Measurements from ENCODE around the gene CACNA1H. TPM values are rescaled to one million over a fixed set of nuclear protein-coding genes. Genes with fewer than 3 reads are reported as not detected.

The CACNA1H gene
- total and polyA plus RNA-seq, 2 of the 8 experiments (the other 6 are each of a cell fraction or from before 2014, with no cell fraction given) = 14.0 to 28.7 TPM

- Histone ChIP-seq H4K20me1 (replicated peaks in 1 of 2; ENCODE audit: control insufficient read depth in 1 of 2, insufficient read depth in 2 of 2, low read length in 2 of 2) (peaks cover 0 to 7% of the 10 kb centered on the region in 2 experiments), H3K14ac (ENCODE audit: insufficient read length) (no peak overlapping the region), H4K8ac (ENCODE audit: extremely low read depth, insufficient read depth, low read length) (no peak overlapping the region), H3K9me3 (ENCODE audit: insufficient read depth in 2 of 2, low read depth in 1 of 2, low read length in 1 of 2) (peaks cover 0 to 2% of the 10 kb centered on the region in 2 experiments; a peak in 2 of 4 replicates), H3K9ac (replicated peaks in 1 of 4; ENCODE audit: extremely low read depth in 1 of 4, low read depth in 3 of 4, low read length in 3 of 4) (no peak overlapping the region), H3K27me3 (replicated peaks in 1 of 4; ENCODE audit: control insufficient read depth in 3 of 4, extremely low read depth in 1 of 4, insufficient read depth in 3 of 4, low read length in 3 of 4) (peaks cover 0 to 28% (median 15%) of the 10 kb centered on the region in 4 experiments; a peak in 5 of 7 replicates), H3K27ac (ENCODE audit: low read depth, low read length) (no peak overlapping the region), H3K23me2 (ENCODE audit: low read depth, low read length) (peaks cover 3% of the 10 kb centered on the region; the same call in 1 of the 2 replicates), H4K91ac (replicated peaks; ENCODE audit: insufficient read length, low read length) (no peak overlapping the region), H3K23ac (ENCODE audit: insufficient read length) (no peak overlapping the region), H3K4me2 (ENCODE audit: insufficient read depth in 1 of 2, low read depth in 2 of 2, low read length in 2 of 2) (no peak overlapping the region), H2BK12ac (ENCODE audit: low read depth, low read length) (no peak overlapping the region), H2AK5ac (ENCODE audit: low read depth, low read length) (no peak overlapping the region), H3K79me1 (ENCODE audit: low read depth, low read length) (no peaks in the 10 kb centered on the region; the same call in 1 of the 2 replicates), H2BK15ac (ENCODE audit: low read length) (0 out of 2 replicates have a peak overlapping the region, but pooled peaks have one; percentile 20), H3K36me3 (ENCODE audit: control insufficient read depth in 2 of 4, insufficient read depth in 4 of 4, low read length in 3 of 4) (no peaks in the 10 kb centered on the region; a peak in 1 of 8 replicates), H3K56ac (replicated peaks; ENCODE audit: insufficient read length, low read depth, low read length) (no peak overlapping the region), H2AFZ (ENCODE audit: low read length) (no peak overlapping the region), H3K18ac (ENCODE audit: extremely low read depth, low read length) (no peak overlapping the region), H3K79me2 (ENCODE audit: control insufficient read depth in 1 of 2, insufficient read depth in 2 of 2, low read length in 2 of 2) (no peaks in the 10 kb centered on the region), H3K4ac (replicated peaks; ENCODE audit: insufficient read length, low read depth, low read length) (no peak overlapping the region), H2BK20ac (ENCODE audit: low read length) (no peak overlapping the region), H2BK5ac (ENCODE audit: low read depth, low read length) (no peak overlapping the region), H3K4me1 (replicated peaks in 1 of 4; ENCODE audit: control insufficient read depth in 3 of 4, insufficient read depth in 4 of 4, low read length in 3 of 4) (peaks cover 0 to 11% (median 8%) of the 10 kb centered on the region in 4 experiments; a peak in 6 of 7 replicates), H4K5ac (ENCODE audit: insufficient read length, low read depth, low read length) (no peak overlapping the region), H2BK120ac (replicated peaks; ENCODE audit: low read depth, low read length) (no peak overlapping the region), H3K4me3 (ENCODE audit: extremely low read depth in 1 of 4, insufficient read depth in 2 of 4, low read depth in 3 of 4, low read length in 4 of 4) (no peak overlapping the region)
- TF ChIP-seq CHD2 (IDR thresholded peaks at IDR 0.05; ENCODE audit: low read length) (no peak), NRF1 (IDR thresholded peaks at IDR 0.05; ENCODE audit: low read depth, low read length) (no peak), SAP30 (IDR thresholded peaks at IDR 0.05; ENCODE audit: insufficient read depth, insufficient replicate concordance, low read length) (no peak), TCF12 (IDR thresholded peaks at IDR 0.05; ENCODE audit: low read depth, low read length) (no peak), ASH2L (IDR thresholded peaks at IDR 0.05; ENCODE audit: low read length) (no peak), GABPA (IDR thresholded peaks at IDR 0.05; ENCODE audit: borderline replicate concordance, insufficient read depth, low read length) (no peak), POLR2AphosphoS5 (IDR thresholded peaks at IDR 0.05; ENCODE audit: low read depth, low read length) (no peak), KDM4A (IDR thresholded peaks at IDR 0.05; ENCODE audit: low read depth, low read length, severe bottlenecking) (no peak), BACH1 (IDR thresholded peaks at IDR 0.05; ENCODE audit: low read length) (no peak), USF2 (IDR thresholded peaks at IDR 0.05; ENCODE audit: low read length) (no peak), SUZ12 (IDR thresholded peaks at IDR 0.05; ENCODE audit: low read length) (no peak)
- ChIA-PET POLR2A (ENCODE audit: partially characterized antibody) (interaction anchor here (0.8 to 1.7 kb wide), 2 partner anchors 63 to 157 kb away, joined by 3 to 5 read pairs; partner anchors contain the start of gene UQCC4), CTCF (ENCODE audit: partially characterized antibody) (interaction anchor here (0.8 kb wide), 1 partner anchor 509 kb away, joined by 3 read pairs; the partner anchor contains the start of genes EME2 and MRPS34)
- 83% methylated on average over 14 of the region's 15 CpGs; no CpG with 5 or more reads in 1 of the 2 experiments for WGBS, 2 experiments (ENCODE audit: extremely low coverage in 1 of 2, insufficient coverage in 1 of 2, insufficient read length in 1 of 2, insufficient replicate concordance in 2 of 2, low coverage in 1 of 2, low lambda C conversion rate in 2 of 2, missing lambda C conversion rate in 1 of 2)
- FAIRE-seq = no peak
- no peak for DNase-seq (ENCODE audit: low read depth in 1 of 2, low spot score in 2 of 2)
Observed at GRCh38 chr16:1263591-1264344, 110.9 kb downstream of the CACNA1H start.
